Measurements from ENCODE around the gene TRDN. TPM values are rescaled to one million over a fixed set of nuclear protein-coding genes. Genes with fewer than 3 reads are reported as not detected.

Gene TRDN
- total RNA-seq, 1 experiment from 2014 or later, result 10.4 TPM

GRCh38 chr6:123489589-123489988, 147.2 kb downstream of the TRDN start:
- Histone ChIP-seq H3K9me3 (ENCODE audit: control insufficient read depth, low read depth, low read length) (no peaks in the 10 kb centered on the region), H3K14ac (ENCODE audit: insufficient read depth, low read length) (no peak overlapping the region), H4K20me1 (ENCODE audit: control insufficient read depth, insufficient read depth, insufficient read length) (no peaks in the 10 kb centered on the region), H3K79me1 (ENCODE audit: insufficient read depth, low read depth, low read length, poor library complexity, severe bottlenecking) (no peaks in the 10 kb centered on the region), H2BK5ac (ENCODE audit: insufficient read length, low read length) (no peak overlapping the region), H3K79me2 (ENCODE audit: insufficient read depth, low read length) (no peaks in the 10 kb centered on the region), H3T11ph (ENCODE audit: low read length) (no peak overlapping the region), H3K18ac (ENCODE audit: insufficient read length, low read depth, low read length) (no peak overlapping the region), H3K4me1 (ENCODE audit: insufficient read depth, low read length) (no peaks in the 10 kb centered on the region), H3K56ac (ENCODE audit: insufficient read length, low read depth, low read length) (no peak overlapping the region), H3K9ac (ENCODE audit: extremely low read depth, insufficient read length, low read length) (no peak overlapping the region), H4K91ac (ENCODE audit: insufficient read length, low read depth, low read length) (no peak overlapping the region), H2AFZ (ENCODE audit: low read length) (no peak overlapping the region), H2BK120ac (ENCODE audit: low read depth, low read length, poor library complexity, severe bottlenecking) (no peak overlapping the region), H2BK20ac (ENCODE audit: low read depth, low read length, poor library complexity, severe bottlenecking) (no peak overlapping the region), H2BK15ac (ENCODE audit: low read depth, low read length) (no peak overlapping the region), H3K4me2 (ENCODE audit: insufficient read depth, insufficient read length, low read length) (no peak overlapping the region), H4K5ac (ENCODE audit: insufficient read length, low read depth, low read length) (no peak overlapping the region), H3K27me3 (ENCODE audit: insufficient read depth, low read length) (no peaks in the 10 kb centered on the region), H3K23me2 (ENCODE audit: insufficient read length, low read depth, low read length, poor library complexity, severe bottlenecking) (no peaks in the 10 kb centered on the region), H4K8ac (replicated peaks; ENCODE audit: insufficient read length, low read depth, low read length) (no peak overlapping the region), H3K23ac (ENCODE audit: insufficient read length, low read depth, low read length) (no peak overlapping the region), H2AK5ac (ENCODE audit: insufficient read length, low read length) (no peak overlapping the region), H3K4ac (ENCODE audit: low read depth, low read length) (no peak overlapping the region), H2BK12ac (ENCODE audit: insufficient read length, low read depth, low read length) (no peak overlapping the region), H3K27ac (ENCODE audit: insufficient read length, low read depth, low read length) (no peak overlapping the region)
- TF ChIP-seq CTCF (conservative IDR thresholded peaks at IDR 0.05), result no peak
- no peaks in the 10 kb centered on the region for H3K4me1 Mint-ChIP-seq
- DNase-seq, result no peak
- no peak overlapping the region for H3K27ac Mint-ChIP-seq
- H3K9me3 Mint-ChIP-seq, result no peaks in the 10 kb centered on the region
- H3K36me3 Mint-ChIP-seq (ENCODE audit: insufficient read depth in 1 of 3, low read depth in 3 of 3), result no peaks in the 10 kb centered on the region
- no CpG with 5 or more reads among the region's 1 CpG for WGBS (ENCODE audit: extremely low coverage, insufficient read length, low lambda C conversion rate)
- H3K27me3 Mint-ChIP-seq (ENCODE audit: low read depth), result no peaks in the 10 kb centered on the region
- H3K4me3 Mint-ChIP-seq, result no peak overlapping the region
